ENCODE data around the gene NEDD4L. TPM values are rescaled to one million over a fixed set of nuclear protein-coding genes. Genes with fewer than 3 reads are reported as not detected.
"Not testable (repeated sequence)": the region's sequence is repeated elsewhere in the genome, so short reads cannot be mapped to it uniquely, and the experiment has no call there.

The NEDD4L gene
- total RNA-seq = 100 to 1,000 TPM; 177 to 308 TPM
- polyA plus RNA-seq = 100 to 1,000 TPM in 1 of 2 donors, 10 to 100 TPM in 1; 40.2 to 118 TPM
- long read RNA-seq, donor 1, transcript NEDD4L-237 (2 exons, 728 nt) = major isoform, 7 of 10 reads
- long read RNA-seq, donor 1, partial matches to known transcripts = 0 of 10 reads
- long read RNA-seq, donor 1, other reads (novel, unspliced or antisense) = 0 of 10 reads
- long read RNA-seq, donor 2, partial matches to known transcripts = 0 of 7 reads
- long read RNA-seq, donor 2, other reads (novel, unspliced or antisense) = 0 of 7 reads
- long read RNA-seq, donor 3, partial matches to known transcripts = 0 of 5 reads
- long read RNA-seq, donor 3, other reads (novel, unspliced or antisense) = 0 of 5 reads
- long read RNA-seq, donor 4, partial matches to known transcripts = 0 of 1 reads
- long read RNA-seq, donor 4, other reads (novel, unspliced or antisense) = 0 of 1 reads
- long read RNA-seq, donor 5, full-length matches to known transcripts = 14 of 19 reads
- long read RNA-seq, donor 5, partial matches to known transcripts = 5 of 19 reads
- long read RNA-seq, donor 5, other reads (novel, unspliced or antisense) = 0 of 19 reads

DNA sequence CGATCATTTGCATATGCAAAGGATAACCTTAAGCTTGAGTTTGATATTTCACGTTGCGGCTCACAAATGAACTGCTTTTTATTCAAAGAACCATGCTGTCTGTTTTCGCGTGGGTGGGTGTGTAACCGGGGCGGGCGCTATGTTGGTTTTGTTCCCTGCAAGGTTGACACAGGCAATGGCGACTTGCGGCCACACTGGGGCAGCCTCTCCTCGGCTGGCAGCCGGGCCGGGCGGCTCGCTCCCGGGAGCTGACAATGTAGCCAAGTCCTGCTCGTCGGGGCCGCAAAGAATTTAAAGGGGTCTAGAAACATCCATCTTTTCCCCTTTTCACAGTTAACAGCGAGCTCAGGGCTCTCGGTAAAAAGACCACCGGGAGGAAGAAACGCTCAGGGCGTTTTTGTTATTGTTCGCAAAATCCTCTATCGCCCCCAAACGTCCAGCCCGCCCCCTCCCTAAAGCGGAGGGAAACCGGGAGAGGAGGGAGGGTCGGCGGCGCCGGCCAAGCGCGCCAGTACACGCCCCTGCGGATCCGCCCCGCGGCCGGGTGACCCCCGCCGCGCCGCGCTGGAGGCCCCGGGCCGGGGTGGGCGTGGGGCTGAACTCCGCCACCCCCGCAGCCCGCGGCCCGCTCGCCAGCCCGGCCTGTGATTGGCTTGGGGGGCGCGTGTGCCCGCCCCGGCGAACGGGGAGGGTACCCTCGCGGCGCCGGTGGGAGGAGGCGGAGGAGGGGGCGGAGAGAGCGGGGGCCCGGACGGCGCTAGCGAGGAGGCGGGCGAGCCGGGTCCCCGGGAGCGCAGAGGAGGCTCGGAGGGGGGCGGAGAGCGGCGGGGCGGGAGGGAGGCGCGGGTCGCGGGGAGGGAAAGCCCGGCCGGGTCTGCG, at the start of gene NEDD4L:
Gene NEDD4L, plus strand, starts transcription at position 736 of the 879 bp plus-strand sequence. CDS start 435 bp downstream, outside the sequence.
- no peaks in the 10 kb centered on the region for H3K9me3 ChIP-seq (ENCODE audit: control insufficient read depth in 4 of 4, insufficient read depth in 3 of 4, low read length in 3 of 4)
- H3K27me3 ChIP-seq (ENCODE audit: control insufficient read depth in 3 of 3, insufficient read depth in 3 of 3, low read length in 2 of 3) = no peaks in the 10 kb centered on the region
- peak within 1 kb of the TSS; percentile 85 to 91 for H3K9ac ChIP-seq (ENCODE audit: insufficient read depth in 1 of 2, low read length in 2 of 2)
- peak; percentile 81 for ATAC-seq (ENCODE audit: insufficient read depth, low FRiP score)
- peak; percentile 92 to 95 (median 94) for DNase-seq
- TF ChIP-seq, protein P1, sequence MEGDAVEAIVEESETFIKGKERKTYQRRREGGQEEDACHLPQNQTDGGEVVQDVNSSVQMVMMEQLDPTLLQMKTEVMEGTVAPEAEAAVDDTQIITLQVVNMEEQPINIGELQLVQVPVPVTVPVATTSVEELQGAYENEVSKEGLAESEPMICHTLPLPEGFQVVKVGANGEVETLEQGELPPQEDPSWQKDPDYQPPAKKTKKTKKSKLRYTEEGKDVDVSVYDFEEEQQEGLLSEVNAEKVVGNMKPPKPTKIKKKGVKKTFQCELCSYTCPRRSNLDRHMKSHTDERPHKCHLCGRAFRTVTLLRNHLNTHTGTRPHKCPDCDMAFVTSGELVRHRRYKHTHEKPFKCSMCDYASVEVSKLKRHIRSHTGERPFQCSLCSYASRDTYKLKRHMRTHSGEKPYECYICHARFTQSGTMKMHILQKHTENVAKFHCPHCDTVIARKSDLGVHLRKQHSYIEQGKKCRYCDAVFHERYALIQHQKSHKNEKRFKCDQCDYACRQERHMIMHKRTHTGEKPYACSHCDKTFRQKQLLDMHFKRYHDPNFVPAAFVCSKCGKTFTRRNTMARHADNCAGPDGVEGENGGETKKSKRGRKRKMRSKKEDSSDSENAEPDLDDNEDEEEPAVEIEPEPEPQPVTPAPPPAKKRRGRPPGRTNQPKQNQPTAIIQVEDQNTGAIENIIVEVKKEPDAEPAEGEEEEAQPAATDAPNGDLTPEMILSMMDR (IDR thresholded peaks at IDR 0.05; ENCODE audit: control extremely low read depth, extremely low read depth) = peak; percentile 64
- H3K27ac ChIP-seq (ENCODE audit: low read depth in 1 of 2, low read length in 1 of 2) = peak within 1 kb of the TSS; percentile 52 to 84
- peaks cover 0 to 32% (median 7%) of the 10 kb centered on the region in 5 donors for H3K4me1 ChIP-seq (ENCODE audit: control insufficient read depth in 5 of 5, insufficient read depth in 5 of 5, low read length in 5 of 5)
- H3K36me3 ChIP-seq (ENCODE audit: control insufficient read depth in 4 of 4, insufficient read depth in 4 of 4, low read length in 4 of 4) = no peaks in the 10 kb centered on the region
- 0% methylated on average over 40 to 91 of the region's 91 CpGs for WGBS, 2 donors
- H3K4me3 ChIP-seq = peak within 1 kb of the TSS; percentile 79

DNA sequence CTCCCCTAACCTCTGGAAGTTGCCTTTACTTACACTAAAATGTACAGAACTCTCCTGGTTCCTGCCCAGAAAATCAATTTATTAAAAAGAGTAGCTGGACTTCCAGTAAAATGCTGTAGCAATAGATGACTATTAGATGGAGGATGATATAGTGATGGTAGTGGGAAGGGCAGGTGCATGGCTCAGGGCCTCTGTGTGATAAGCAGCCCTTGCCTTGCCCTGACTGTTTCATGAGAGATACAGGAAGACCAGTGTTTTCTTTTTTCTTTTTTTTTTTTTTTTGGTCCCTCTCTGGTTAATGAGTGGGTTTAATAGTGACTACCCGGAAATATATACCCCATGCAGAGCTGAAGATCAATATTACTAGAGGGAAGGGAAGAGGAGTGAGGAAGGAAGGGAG, 48.7 kb upstream of the NEDD4L start:
- DNase-seq = no peak
- no peaks in the 10 kb centered on the region for H3K27me3 ChIP-seq (ENCODE audit: control insufficient read depth in 3 of 3, insufficient read depth in 3 of 3, low read length in 2 of 3)
- H3K36me3 ChIP-seq (ENCODE audit: control insufficient read depth in 4 of 4, insufficient read depth in 4 of 4, low read length in 4 of 4) = no peaks in the 10 kb centered on the region
- TF ChIP-seq, protein P1 (IDR thresholded peaks at IDR 0.05; ENCODE audit: control extremely low read depth, extremely low read depth) = no peak
- no peak overlapping the region for H3K4me3 ChIP-seq
- 80 to 92% methylated on average over 1 of the region's 1 CpG for whole genome bisulfite sequencing, 2 donors
- H3K27ac ChIP-seq (ENCODE audit: low read depth in 1 of 2, low read length in 1 of 2) = no peak overlapping the region
- H3K9ac ChIP-seq (ENCODE audit: insufficient read depth in 1 of 2, low read length in 2 of 2) = no peak overlapping the region
- H3K9me3 ChIP-seq (ENCODE audit: control insufficient read depth in 4 of 4, insufficient read depth in 3 of 4, low read length in 3 of 4) = peaks cover 0 to 1% (median 0%) of the 10 kb centered on the region in 4 donors
- no peak for ATAC-seq (ENCODE audit: insufficient read depth, low FRiP score)
- H3K4me1 ChIP-seq (ENCODE audit: control insufficient read depth in 5 of 5, insufficient read depth in 5 of 5, low read length in 5 of 5) = no peaks in the 10 kb centered on the region

DNA sequence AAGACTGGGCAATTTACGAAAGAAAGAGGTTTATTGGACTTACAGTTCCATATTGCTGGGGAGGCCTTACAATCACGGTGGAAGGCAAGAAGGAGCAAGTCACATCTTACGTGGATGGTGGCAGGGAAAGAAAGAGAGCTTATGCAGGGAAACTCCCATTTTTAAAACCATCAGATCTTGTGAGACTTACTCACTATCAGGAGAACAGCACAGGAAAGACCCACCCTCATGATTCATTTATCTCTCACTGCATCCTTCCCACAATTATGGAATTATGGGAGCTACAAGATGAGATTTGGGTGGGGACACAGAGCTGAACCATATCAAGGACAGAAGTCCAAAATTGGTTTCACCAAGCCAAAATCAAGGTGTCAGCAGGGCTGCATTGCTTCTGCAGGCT, 47.1 kb upstream of the NEDD4L start:
- not testable (repeated sequence) for H3K27me3 ChIP-seq (ENCODE audit: control insufficient read depth in 3 of 3, insufficient read depth in 3 of 3, low read length in 2 of 3); ATAC-seq (ENCODE audit: insufficient read depth, low FRiP score); H3K9me3 ChIP-seq (ENCODE audit: control insufficient read depth in 4 of 4, insufficient read depth in 3 of 4, low read length in 3 of 4); H3K4me3 ChIP-seq; H3K36me3 ChIP-seq (ENCODE audit: control insufficient read depth in 4 of 4, insufficient read depth in 4 of 4, low read length in 4 of 4); H3K9ac ChIP-seq (ENCODE audit: insufficient read depth in 1 of 2, low read length in 2 of 2); DNase-seq; H3K4me1 ChIP-seq (ENCODE audit: control insufficient read depth in 5 of 5, insufficient read depth in 5 of 5, low read length in 5 of 5); H3K27ac ChIP-seq (ENCODE audit: low read depth in 1 of 2, low read length in 1 of 2)
- 89 to 97% methylated on average over 3 of the region's 3 CpGs for WGBS, 2 donors

Data from lung (tissue), 16 donors.